HG03521 (cell line): ENCODE data around the gene TP53I11.

Experiments used
- ATAC-seq: cut with Tn5 transposase; IDR thresholded peaks from one replicate; pipeline ENCODE4 v1.9.1; 2021; ENCODE audit warnings: mild to moderate bottlenecking, moderate library complexity; ENCODE audit not compliant: unreplicated experiment

The TP53I11 gene

GRCh38 chr11:44979543-44980399, 29.1 kb upstream of the TP53I11 start:
- ATAC-seq, result no peak

- no peak for ATAC-seq
These were observed 28.3 kb upstream of the TP53I11 start for GRCh38 chr11:44978961-44979331.

DNA sequence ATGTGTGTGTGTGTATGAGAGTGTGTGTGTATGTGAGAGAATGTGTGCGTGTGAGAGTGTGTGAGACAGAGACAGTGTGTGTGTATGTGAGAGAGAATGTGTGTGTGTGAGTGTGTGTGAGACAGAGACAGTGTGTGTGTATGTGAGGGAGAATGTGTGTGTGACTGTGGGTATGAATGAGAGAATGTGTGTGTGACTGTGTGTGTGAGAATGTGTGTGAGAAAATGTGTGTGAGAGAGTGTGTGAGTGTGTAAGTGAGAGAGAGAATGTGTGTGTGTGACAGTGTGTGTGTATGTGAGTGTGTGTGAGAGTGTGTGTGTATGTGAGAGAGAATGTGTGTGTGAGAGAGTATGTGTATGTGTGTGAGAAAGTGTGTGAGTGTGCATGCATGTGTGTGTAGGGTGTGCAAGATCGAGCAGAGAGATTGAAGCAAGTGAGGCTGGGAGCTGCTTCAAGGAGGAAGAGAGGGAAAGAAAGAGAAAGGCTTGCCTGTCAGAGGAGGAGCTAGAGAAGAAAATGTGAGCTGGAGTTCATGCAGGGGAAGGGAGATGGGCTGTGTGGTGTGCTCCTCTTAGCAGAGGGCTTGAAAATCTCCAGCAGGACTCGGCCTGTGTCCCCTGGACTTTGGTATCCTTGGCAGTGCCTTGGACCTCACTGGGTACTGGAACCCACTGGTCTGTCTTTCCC, 27.7 kb upstream of the TP53I11 start:
- ATAC-seq, result no peak

DNA sequence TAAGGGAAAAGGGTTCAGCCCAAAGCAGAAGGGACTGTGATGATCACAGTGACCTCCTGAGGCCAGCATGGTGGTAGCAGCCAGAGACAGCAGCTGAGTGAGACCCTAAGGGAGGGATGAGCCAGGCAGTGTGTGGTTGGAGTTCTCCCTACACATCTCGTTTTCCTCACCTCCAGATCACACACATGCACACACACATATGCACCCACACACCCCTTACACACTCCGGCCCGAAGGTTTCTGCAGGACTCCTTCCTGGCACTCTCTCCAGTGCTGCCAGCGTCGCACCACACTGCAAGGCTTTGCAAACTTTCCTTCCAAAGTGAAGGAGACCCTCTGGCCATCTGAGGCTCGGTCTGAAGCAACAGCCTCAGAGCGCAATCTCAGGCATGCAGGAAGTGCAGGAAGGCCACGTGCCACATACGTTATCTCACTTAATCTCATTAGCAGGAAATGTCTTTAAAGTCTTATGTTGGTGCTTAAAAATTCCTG, 26.9 kb upstream of the TP53I11 start:
- ATAC-seq, result no peak

DNA sequence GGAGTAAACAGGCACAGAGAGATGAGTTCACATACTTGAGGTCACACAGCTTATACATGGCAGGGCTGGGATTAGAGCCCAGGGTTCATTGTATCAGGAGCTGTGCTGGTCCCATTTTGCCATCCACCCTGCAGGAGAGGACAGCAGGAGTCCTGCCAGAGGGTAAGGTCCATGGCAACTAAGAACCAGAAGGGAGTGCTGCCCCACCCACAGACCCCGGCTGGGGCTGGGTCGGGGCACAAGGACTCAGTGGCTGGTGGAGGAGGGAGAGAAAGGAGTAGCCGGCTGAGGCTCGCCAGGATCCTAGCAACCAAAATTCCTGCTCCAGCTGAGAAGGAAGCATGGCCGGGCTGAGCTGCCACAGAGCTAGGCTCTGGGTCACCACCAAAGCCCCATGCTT, 25.9 kb upstream of the TP53I11 start:
- ATAC-seq, result no peak

GRCh38 chr11:44974402-44975000, 23.8 kb upstream of the TP53I11 start:
- no peak for ATAC-seq

DNA sequence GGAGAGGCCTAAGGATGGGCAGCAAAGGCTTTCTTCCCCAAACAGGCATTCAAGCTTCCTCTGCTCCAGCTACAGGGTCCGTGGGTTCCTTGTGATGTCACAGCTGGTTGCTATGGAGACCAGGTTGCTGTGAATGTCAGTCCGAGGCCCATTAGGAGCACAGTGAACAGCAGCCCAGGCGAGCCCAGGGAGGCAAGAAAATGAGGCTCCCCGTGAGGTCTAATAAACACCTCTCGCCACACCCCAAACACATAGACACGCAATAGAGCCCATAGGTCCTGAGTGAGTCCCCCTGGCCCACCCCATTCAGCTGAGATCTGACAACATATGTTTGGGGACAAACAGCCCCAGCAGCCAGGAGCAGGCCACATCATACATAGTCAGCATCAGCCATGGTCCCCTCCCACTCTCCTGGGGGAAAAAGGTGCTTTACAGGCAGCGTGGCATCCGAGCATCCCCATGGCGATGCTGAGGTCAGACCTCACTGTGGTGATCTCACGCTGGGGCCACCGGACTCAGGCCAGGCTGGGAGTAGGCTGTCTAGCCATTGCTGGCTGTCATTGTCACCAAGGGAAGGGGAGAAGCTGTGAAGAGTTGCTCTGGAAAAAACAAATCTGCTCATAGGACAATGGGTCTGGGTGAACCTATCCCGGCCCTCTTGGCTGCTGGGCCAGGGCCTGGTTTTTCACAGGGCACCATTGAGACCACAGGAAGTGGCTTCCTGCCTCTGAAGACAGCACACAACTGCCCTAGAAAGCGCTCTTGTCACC, 23.1 kb upstream of the TP53I11 start:
- no peak for ATAC-seq

DNA sequence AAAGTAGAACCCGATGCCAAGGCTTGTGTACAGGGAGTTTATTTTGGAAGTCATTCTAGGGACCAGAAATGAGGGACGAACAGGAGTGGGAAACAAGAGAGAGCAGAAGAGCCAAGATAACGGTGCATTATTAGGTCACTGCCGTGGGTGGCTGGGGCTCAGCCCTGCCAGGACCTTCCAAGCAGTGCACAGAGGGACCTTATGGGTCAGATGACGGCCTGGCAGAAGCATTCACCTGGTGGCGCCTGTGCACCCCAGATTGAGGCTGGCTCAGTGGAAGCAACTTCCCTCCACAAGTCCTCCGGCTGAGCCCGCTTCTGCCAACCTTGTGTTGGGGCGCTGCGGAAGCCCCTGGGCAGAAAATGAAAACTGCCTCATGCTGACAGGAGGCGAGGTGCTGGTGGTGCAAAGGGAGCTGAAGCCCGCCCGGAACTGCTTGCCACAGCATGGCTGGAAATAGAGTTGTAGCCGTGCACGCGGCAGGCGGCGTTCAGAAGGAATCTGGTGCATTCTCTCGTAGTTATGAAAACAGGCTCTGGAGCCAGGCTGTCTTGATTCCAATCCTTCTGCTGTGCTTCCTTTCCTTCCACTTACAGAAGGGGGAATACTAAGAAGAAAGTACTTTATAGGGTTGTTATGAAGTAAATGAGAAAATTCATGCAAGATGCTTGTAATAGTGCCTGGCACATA, 22.2 kb upstream of the TP53I11 start:
- no peak for ATAC-seq

GRCh38 chr11:44971185-44971584, 20.5 kb upstream of the TP53I11 start:
- ATAC-seq, result no peak

DNA sequence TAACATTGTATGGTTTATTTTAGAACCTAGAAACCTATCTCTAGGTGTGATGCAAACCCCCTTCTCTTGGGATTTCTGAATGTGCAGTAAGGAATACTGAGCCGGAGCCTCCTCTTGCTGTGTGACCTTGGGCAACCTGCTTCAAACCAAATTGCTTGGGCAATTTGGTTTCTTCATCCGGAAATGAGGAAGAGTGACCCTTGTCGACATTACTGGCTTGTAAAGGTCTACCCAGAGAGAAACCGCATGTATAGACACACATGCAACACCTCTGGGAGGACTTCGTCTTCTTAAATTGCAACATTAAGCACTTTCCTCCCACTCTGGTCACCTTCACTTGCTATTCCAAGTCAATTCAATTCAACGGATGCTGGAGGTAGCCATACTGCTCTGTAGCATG, 19.6 kb upstream of the TP53I11 start:
- no peak for ATAC-seq

GRCh38 chr11:44969651-44970252, 19.1 kb upstream of the TP53I11 start:
- ATAC-seq, result no peak

GRCh38 chr11:44968510-44968909, 17.8 kb upstream of the TP53I11 start:
- no peak for ATAC-seq

- ATAC-seq, result no peak
These were observed 17.3 kb upstream of the TP53I11 start for GRCh38 chr11:44967930-44968496.

- no peak for ATAC-seq
These were observed 16.0 kb upstream of the TP53I11 start for GRCh38 chr11:44966694-44967093.

- ATAC-seq, result no peak
These were observed 14.0 kb upstream of the TP53I11 start for GRCh38 chr11:44964526-44965209.

- ATAC-seq, result no peak
These were observed 13.3 kb upstream of the TP53I11 start for GRCh38 chr11:44963948-44964347.

DNA sequence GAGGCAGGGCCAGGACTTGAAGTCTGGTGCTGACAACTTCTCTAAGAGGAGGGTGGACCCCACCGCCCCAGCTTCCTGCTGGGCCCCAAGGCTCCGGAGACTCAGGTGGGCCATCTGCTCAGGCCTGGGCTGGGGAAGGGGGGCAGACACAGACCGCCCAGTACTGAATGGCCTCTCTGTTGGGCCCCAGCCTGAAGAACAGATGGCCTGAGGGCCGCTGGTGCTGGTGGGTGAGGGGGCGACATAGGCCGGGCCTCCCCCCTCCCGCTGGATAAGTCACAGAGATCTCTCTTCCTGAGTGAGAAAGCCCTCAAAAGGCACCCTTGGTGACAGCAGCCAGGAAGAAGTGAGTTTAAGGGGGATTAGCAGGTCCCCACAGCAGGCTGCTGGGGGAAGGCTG, 12.5 kb upstream of the TP53I11 start:
- ATAC-seq, result no peak

GRCh38 chr11:44962464-44962863, 11.8 kb upstream of the TP53I11 start:
- ATAC-seq, result no peak

- no peak for ATAC-seq
These were observed 9.6 kb upstream of the TP53I11 start for GRCh38 chr11:44960200-44960845.
